NCI-H2029 treated with DMSO at 0.1 percent for 48 hours (cell line): ENCODE results near the gene MAP1B.

ENCODE experiments used
- DNase-seq: peaks from one replicate; lab custom pipeline; 2025; lab: John Stamatoyannopoulos, UW

Gene MAP1B

DNA sequence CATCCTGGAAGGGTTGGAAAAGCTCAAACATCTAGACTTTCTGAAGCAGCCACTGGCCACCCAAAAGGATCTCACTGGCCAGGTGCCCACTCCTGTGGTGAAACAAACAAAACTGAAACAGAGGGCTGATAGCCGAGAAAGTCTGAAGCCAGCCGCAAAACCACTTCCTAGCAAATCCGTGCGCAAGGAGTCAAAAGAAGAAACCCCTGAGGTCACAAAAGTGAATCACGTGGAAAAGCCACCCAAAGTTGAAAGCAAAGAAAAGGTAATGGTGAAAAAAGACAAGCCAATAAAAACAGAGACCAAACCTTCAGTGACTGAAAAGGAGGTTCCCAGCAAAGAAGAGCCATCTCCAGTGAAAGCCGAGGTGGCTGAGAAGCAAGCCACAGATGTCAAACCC is 87.6 kb downstream of the MAP1B start:
- no peak for DNase-seq

DNA sequence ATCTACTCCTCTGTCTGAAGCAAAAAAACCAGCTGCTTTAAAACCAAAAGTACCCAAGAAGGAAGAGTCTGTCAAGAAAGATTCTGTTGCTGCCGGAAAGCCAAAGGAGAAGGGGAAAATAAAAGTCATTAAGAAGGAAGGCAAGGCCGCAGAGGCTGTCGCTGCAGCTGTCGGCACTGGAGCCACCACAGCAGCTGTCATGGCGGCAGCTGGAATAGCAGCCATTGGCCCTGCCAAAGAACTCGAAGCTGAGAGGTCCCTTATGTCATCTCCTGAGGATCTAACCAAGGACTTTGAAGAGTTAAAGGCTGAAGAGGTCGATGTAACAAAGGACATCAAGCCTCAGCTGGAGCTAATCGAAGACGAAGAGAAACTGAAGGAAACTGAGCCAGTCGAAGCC is 88.3 kb downstream of the MAP1B start:
- DNase-seq, result no peak

DNA sequence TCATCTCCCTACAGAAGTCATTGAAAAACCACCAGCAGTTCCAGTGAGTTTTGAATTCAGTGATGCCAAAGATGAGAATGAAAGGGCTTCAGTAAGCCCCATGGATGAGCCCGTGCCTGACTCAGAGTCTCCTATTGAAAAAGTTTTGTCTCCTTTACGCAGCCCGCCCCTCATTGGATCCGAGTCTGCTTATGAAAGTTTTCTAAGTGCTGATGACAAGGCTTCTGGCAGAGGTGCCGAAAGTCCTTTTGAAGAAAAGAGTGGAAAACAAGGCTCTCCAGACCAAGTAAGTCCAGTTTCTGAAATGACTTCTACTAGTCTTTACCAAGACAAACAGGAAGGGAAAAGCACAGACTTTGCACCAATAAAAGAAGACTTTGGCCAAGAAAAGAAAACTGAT is 90.1 kb downstream of the MAP1B start:
- DNase-seq, result no peak

DNA sequence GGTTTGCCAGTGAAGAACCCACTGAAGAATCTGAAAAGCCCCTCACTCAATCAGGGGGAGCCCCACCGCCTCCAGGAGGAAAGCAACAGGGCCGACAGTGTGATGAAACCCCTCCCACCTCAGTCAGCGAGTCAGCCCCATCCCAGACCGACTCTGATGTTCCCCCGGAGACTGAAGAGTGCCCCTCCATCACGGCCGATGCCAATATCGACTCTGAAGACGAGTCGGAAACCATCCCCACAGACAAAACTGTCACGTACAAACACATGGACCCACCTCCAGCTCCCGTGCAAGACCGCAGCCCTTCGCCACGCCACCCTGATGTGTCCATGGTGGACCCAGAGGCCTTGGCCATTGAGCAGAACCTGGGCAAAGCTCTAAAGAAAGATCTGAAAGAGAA is 92.4 kb downstream of the MAP1B start:
- DNase-seq, result no peak

DNA sequence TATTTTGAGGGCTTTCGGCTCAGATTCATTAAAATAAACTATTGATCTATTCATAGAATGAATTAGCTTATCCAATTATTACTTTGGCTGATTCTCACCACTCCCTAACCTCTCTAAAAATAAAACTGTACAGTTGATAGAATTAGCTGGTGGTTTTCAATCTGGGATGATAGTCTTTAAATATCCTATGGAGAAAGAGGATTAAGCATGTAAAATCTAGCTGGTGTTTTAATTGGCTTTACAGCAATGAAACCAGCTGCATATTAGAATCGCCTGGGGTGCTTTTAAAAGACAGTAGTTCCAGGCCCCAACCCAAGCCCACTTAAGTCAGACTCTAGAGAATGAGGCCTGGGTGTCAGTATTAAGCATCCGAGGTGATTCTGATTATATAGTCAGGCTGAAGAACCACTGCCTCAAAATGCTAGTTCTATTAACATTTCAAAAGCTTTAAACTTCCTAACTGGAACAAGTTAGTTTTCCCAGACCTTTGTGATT is 95.1 kb downstream of the MAP1B start:
- no peak for DNase-seq

DNA sequence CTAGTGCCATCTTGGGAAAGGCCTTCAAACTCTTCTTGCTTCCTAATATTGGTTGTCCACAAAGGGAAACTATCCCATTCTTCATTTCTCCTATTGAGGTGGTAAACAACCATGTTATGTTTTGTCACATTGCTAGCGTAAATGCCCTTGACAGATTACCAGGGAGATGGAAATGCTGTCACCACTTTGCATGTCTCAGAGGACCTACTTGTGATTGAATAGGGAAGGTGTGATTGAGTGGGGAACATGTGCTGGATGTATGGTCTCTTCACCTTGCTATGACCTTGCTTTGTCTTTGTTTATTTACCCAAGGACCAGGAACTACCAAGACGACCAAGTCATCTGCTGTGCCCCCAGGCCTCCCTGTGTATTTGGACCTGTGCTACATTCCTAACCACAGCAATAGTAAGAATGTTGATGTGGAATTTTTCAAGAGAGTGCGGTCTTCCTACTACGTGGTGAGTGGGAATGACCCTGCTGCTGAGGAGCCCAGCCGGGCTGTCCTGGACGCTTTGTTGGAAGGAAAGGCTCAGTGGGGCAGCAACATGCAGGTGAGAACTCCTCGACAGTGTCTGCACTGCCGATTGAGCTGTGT is 96.1 kb downstream of the MAP1B start:
- no peak for DNase-seq

DNA sequence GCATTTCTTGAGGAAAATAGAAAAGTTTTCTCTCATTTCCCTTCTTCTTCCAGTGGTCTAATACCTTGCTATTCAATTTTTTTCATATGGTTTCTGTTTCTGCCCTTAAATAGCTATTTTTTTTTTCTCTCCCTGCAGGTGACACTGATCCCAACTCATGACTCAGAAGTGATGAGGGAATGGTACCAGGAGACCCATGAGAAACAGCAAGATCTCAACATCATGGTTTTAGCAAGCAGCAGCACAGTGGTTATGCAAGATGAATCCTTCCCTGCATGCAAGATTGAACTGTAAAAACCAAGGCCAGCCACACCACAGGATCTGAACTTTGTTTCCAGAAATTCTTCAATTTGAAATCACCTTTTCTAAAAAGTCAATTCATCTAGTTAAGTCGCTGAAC is 97.7 kb downstream of the MAP1B start:
- DNase-seq, result no peak

DNA sequence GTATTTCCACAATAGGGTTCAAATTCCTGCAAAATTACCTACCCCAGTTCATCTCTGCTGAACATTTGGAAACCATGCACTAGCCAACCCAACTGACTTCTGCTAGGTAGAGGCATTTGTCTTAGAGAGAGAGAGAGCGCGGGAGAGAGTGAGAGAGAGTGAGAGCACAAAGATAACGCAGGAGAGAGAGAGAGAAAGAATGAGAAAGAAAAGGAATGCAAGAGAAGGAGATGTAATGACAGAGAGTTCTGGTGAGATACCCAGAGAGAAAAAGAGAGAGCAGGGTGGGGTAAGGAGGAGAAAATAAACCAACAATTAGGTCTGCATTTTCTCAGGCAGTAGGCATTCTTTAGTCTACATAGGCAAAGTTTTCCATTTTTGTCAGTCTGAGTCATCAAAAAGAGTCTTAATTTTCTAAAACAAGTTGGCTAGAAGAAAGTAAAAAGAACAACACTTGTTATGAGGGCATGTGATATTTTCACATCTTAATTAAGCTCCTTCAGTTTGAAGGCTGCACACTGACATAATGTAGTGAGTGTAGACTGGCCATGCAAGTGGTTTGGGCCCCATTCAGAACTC is 98.2 kb downstream of the MAP1B start:
- no peak for DNase-seq

DNA sequence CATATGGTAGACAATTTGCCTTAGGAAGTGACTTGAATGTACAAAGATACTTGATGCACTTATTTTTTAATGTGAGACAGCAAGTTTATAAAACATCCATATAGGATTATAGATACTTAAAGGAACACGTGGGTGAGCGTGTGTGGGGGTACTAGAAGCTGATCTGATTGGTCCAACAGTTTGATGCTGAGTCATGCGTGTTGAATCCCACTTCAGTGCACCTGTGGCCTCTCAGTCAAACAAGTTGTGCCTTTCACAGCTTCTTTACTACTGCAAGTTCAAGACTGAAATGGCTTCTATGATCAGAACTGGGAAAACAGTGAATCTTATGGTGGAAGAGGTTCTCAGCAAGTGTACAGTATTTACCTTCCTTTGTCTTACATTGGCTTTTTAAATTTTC is 98.9 kb downstream of the MAP1B start:
- no peak for DNase-seq

DNA sequence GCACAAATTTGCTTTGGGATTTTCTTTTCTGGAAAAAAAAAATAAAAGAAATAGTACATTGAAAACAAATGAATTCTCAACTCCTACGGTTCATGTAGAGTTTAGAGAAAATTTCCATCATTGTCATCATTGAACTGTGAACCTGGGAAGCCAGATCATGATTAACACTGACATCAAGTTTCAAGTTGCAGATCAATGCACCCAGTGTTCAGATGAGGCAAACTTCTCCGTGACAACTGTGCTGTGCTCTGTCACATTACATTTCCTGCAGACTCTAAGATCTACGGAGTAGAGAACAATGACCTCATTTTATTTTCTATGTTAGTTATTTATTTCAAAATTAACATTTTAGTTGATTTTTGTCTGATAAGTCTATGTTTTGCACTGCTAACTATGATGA is 99.7 kb downstream of the MAP1B start:
- DNase-seq, result no peak

DNA sequence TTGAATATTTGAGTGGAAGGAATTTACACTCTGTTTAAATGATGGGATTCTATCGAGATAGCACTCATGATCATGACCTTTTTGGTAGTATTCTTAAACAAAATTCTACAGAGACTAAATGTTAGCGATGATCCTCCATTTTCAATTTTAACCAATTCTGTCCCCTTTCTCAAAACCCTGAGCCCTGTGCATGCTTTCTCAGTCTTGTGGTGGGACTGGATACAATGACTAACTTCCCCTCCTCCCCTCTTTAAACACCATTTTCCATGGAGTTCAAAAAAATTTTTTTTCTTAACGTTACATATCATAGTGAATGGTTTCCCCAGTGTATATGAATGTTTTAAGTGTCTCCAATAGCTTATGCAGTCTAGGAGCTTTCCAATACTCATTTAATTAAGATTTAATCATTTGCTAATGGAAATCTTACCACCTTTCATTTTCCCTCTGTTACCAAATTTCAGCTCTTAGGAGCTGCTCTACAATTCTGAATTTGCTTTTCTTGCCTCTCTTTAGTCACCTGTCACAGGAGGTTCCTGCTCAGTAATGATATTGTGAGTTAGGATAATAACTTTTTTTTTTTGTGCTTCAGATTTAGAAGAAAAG is 101.2 kb downstream of the MAP1B start:
- DNase-seq, result no peak

DNA sequence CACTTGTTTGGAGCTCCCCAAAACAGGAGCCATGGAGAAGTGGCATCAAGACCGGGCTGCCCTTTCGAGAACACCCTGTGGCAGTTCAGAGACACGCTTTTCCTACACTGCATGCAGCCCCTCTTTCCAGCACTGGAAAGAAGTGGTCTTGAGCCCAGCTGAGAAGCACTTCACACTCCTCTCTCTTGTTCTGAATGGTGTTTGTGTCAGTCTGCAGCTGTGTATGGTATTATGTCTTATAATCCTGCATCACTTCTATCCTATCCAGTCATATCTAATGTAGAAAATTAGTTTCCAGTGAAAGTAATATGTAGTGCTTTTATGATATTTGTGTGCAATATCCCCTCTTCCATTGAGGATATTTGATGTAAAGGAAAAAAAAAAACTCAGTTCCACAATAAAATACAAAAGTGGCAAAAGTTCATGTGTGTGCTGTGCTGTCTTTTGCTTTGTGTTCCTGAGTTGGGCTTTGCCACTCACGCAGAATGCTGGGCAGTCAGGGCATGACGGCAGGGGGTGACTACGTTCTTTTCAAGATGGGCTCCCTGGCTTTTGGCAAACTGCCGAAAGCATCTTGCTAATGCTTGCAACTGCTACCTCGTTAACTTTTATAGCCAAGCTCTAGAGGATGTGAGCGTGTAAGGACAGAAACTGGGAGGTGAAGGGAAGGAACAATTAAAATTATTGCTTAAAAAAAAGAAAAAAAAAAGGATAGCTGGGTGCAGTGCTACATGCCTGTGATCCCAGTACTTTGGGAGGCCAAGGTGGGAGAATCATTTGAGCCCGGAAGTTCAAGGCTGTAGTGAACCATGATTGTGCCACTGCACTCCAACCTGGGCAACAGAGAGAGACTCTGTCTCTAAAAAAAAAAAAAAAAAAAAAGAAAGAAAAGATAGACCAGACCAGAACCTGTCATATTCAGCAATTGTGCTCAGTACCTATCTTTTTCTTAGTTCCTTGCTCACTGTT is 102.2 kb downstream of the MAP1B start:
- DNase-seq, result no peak

DNA sequence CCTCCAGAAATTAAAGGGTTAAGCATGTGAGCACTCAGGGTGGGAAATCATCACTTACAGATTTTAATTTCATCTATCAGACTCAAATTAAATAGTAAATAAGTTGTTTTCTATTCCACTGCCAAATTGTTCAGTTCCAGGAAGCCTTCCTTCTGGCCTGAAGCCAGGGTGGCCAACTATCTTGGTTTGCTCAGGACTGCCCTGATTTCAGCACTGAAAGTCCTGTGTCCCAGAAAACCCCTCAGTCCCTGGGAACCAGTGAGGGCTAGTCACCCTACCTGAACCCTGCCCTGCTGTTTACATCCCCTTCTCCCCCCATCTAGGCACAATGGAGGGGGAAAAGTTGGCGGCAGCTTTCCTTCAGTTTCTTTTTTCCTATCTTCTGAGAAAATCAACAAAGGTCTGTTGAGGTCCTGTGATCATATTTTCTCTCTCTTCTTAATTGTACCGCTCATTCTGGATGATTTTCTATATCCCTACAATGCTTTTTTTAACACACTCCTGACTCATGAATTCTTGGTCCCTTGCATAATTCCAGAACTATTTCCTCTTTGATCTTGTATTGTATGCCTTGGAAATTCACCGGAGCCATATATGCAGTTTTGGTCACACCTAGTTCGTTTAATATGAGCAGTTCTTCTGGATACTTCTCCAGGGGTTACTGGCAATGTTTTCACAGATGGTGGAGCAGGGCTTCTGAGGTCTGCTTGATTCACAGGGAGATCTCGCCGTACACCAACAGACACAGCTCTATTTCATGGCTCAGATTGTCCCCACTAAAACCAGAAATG is 103.8 kb downstream of the MAP1B start:
- no peak for DNase-seq

DNA sequence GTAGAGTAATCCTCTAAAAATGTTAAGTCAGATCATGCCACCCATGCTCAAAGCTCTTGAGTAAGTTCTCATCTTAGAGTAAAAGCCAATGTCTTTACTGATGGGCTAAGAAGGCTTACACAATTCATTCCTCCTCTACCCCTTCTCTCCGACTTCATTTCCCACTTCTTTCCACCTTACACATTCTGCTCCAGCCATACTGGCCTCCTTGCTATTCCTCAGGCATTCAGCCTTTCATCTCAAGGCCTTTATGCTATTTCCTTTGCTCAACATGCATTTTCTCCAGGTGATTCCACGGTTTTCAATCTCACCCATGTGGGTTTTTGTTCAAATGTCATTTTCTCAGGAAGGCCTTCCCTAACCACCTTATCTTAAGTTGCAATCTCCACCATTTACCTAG is 104.9 kb downstream of the MAP1B start:
- no peak for DNase-seq

DNA sequence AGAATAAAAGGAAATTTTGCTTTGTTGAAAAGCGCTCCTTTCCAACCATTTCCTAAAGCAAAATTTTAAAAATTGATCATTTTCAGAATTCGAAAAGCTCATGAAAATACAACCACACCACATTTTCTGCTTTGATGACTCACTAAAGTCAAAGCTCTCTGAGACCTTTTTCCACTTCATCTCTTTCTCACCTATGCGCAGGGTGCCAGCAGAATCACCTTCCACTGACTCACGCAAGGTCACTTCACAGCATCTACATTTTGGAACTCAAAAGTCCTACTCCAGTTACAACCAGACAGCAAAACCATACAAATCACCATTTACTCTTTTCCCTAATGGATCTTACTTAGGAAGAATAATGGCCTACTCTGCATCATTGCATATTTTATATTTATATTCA is 106.2 kb downstream of the MAP1B start:
- DNase-seq, result no peak

DNA sequence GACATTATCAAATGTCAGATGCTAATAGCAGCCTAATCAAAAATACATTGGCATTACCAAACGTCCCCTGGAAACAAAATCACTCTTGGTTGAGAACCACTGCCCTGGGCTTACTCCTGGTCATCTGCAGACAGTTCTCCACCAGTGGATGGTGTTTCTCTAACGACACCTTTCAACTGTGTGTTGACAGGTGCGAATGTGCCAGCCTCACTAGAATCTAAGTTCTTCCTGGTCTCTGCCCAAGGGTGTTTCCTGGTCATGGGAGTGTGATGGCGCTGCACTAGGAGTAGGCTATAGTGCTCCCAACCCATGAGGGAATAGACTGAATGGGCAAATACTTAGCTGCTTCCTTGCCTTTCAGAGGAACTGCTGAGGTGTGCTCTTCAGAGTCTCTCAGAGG is 106.9 kb downstream of the MAP1B start:
- no peak for DNase-seq

DNA sequence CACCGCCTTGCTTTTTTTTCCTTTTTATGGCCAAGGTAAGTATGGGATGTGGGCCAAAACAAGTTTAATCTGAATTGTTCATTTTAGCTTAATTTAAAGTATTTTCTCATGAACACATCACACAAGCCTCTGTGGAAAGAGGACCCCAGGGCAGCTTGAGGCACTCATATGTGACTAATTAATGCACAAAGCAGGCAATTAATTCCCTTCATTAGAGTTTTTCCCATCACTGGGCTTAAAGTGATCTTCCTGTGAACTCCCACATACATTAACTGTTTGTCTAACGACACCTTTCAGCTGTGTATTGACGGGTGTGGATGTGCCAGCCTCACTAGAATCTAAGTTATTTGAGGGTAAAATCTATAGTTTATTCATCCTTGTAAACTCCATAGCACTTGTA is 109.5 kb downstream of the MAP1B start:
- DNase-seq, result no peak

DNA sequence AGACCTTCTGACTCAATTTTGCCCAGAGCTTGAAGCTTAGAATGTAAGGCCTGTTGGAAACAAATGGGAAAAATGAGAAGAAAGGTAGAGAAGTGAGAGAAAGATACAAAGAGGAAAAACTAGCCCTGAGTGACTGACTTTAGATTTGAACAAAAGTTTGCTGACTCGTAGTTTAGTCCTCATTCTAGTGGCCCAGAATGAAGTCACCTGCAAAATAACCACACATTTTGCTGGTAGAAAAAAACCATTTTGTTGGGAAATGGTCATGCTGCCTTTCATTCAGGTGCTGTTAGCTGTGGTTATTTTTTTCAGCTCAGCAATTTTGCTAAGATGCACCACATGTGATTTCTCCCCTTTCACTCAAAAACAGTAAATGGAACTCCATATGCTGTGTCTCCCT is 113.8 kb downstream of the MAP1B start:
- no peak for DNase-seq

DNA sequence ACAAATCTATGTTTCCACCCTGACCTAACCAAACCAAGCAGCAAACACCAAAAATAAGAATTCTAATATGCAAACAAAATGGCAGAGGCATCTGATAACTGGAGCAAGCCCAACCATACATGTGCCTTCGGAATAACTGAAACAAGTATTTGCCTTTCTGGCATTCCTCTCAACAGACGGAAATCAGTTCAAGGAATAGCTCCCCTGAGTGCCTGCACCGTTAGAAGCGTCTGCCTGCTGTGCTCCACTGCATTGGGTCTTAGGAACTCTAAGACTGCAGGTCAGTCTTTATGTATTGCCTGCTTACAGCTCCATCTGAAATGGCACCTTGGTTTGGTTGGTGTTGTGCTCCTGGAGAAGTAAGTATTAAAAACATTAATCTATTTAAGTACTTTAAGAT is 114.3 kb downstream of the MAP1B start:
- no peak for DNase-seq

DNA sequence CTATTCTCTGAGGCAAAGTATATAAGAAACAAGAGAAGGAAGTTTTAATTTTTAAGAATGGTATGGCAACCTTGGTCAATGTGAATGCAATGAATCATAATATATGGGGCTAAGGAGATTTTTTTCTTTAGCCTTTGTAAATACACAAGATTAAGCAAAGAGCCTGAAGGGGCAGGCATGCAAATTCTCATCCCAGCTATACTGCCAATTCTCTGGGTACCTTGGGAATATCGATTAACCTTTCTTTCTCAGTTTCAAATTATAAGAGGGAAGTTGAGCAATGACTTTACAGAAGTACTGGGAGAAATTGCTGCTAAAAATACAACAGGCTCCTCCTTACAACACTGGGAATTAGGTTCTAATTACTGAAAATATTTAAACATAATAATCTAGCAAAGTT is 115.2 kb downstream of the MAP1B start:
- no peak for DNase-seq

DNA sequence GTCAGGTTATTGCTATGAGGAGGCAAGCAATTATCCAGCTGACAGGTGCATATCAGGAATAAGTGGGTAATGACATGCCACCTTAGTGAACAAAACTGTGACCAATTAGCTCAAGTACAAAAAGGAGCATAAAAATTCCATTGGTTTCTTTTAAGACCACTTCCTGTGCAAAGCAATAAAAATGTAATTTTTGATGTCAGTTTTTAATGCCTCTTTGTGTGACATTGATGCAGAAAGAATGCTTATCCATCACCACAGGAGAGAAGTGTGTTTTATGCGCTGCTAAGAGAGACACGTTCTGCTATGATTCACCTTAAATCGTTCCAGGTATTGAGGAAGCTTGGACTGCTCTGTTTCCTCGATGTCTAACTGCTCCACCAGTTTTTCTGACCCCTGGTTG is 116.1 kb downstream of the MAP1B start:
- DNase-seq, result no peak

DNA sequence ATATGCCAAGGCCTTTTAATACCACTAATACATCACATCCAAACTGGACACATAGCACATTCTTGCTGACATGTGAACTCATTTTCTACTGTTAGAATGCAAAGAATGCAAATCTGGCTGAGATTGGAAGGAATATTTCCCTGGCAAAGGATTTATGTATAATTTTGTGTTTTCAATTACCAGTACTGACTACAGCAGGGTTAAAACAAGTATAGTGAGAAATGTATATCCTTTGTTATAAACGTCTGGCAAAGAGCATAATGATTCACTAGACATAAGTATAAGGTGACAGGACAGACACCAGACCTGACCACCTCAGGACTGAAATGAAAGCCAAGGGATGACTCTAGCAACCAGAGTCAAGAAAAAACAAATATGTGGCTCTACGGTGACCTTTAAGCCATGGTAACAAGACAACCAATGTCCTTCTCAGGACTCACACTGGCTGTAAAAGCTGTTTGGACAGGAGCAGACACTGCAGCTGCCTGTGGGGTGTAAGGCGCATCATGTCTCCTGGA is 117.7 kb downstream of the MAP1B start:
- no peak for DNase-seq
